ENCODE measurements around the gene MRPS26.

- TF ChIP-seq CTCF (conservative IDR thresholded peaks at IDR 0.05), result no peak
- no peak for TF ChIP-seq ZFX (IDR thresholded peaks at IDR 0.05)
These were observed 24.5 kb upstream of the MRPS26 start for GRCh38 chr20:3021327-3021726.

All from C4-2B (cell line).